Panc1 (cell line): ENCODE data around the gene MX1. TPM values are rescaled to one million over a fixed set of nuclear protein-coding genes. Genes with fewer than 3 reads are reported as not detected.

Experiments
- ATAC-seq: fragments of 200-7000 bp; cut with Tn5 transposase; 2 replicates; pipeline ENCODE4 v1.9.1; 2020; ENCODE audit warnings: mild to moderate bottlenecking, moderate library complexity
- BruUV-seq: library from RNA; stranded (reverse); fragments of 400-500 nt; replicated peaks from 2 replicates; lab custom pipeline; 2021; lab: Mats Ljungman, UMichigan
- CTCF ChIA-PET: fragments of 300-600 bp; sonication (Branson Sonifier 250); formaldehyde crosslinking; loops from one replicate; lab custom pipeline; 2022; ENCODE audit warnings: antibody characterized with exemption; lab: Charles Lee
- POLR2A ChIA-PET: fragments of 300-600 bp; sonication (Branson Sonifier 250); formaldehyde crosslinking; loops from one replicate; lab custom pipeline; 2022; ENCODE audit warnings: antibody characterized with exemption; lab: Charles Lee
- DNase-seq: peaks from one replicate; pipeline ENCODE4 v3.0.0-alpha.2; 2010; ENCODE audit warnings: low read depth, low spot score
- H3K27ac ChIP-seq: 2 replicates; pipeline ENCODE4 v1.5.1; 2011; ENCODE audit warnings: mild to moderate bottlenecking, low read length, inconsistent platforms
- H3K27me3 ChIP-seq: fragments of 200-500 bp; sonication (Bioruptor generic); 2 replicates; pipeline ENCODE4 v1.6.0; 2014; ENCODE audit warnings: low read length, inconsistent platforms; ENCODE audit not compliant: control insufficient read depth, insufficient read depth
- H3K36me3 ChIP-seq: fragments of 200-500 bp; sonication (Bioruptor generic); 2 replicates; pipeline ENCODE4 v1.5.1; 2014; ENCODE audit warnings: inconsistent platforms, mild to moderate bottlenecking, low read length, moderate library complexity; ENCODE audit not compliant: control insufficient read depth, insufficient read depth
- H3K4me1 ChIP-seq: 2 replicates; pipeline ENCODE4 v1.5.1; 2011; ENCODE audit warnings: inconsistent platforms, mild to moderate bottlenecking, low read length, moderate library complexity; ENCODE audit not compliant: control insufficient read depth, insufficient read depth
- H3K4me3 ChIP-seq, 2 experiments: 2 replicates each; pipeline ENCODE4 v1.5.1; 2011 to 2012; ENCODE audit warnings: low read depth in 2 of 2, low read length in 2 of 2, mild to moderate bottlenecking in 2 of 2, inconsistent platforms in 1 of 2, moderate library complexity in 1 of 2
- H3K9me3 ChIP-seq: fragments of 200-500 bp; sonication (Bioruptor generic); 2 replicates; pipeline ENCODE4 v1.5.1; 2014; ENCODE audit warnings: low read depth, mild to moderate bottlenecking, inconsistent platforms, low read length, moderate library complexity; ENCODE audit not compliant: control insufficient read depth, insufficient read depth
- CTCF ChIP-seq: fragments of 450-650 bp; IDR thresholded peaks from 2 replicates; pipeline ENCODE4 v1.5.1; 2017; ENCODE audit warnings: mild to moderate bottlenecking
- POLR2AphosphoS5 ChIP-seq: IDR thresholded peaks from 2 replicates; pipeline ENCODE4 v1.6.1; 2012; ENCODE audit warnings: mild to moderate bottlenecking, low read depth, low read length, moderate library complexity
- REST ChIP-seq, 2 experiments: IDR thresholded peaks; 2 replicates each; pipeline ENCODE4 v1.6.1; 2011 to 2012; ENCODE audit warnings: low read depth in 2 of 2, control low read depth in 1 of 2, low read length in 1 of 2, mild to moderate bottlenecking in 1 of 2, moderate library complexity in 1 of 2; ENCODE audit not compliant: insufficient read depth in 1 of 2
- SIN3A ChIP-seq: IDR thresholded peaks from 2 replicates; pipeline ENCODE4 v1.6.1; 2012; ENCODE audit warnings: low read depth, mild to moderate bottlenecking, low read length, moderate library complexity, borderline replicate concordance; ENCODE audit not compliant: insufficient read depth
- TCF7L2 ChIP-seq: IDR thresholded peaks from 2 replicates; pipeline ENCODE4 v1.6.1; 2011; ENCODE audit warnings: mild to moderate bottlenecking, low read depth, low read length, inconsistent platforms
- in situ Hi-C: cut with HindIII; loops from 2 replicates; pipeline ENCODE4 v1.10.0; 2016; ENCODE audit warnings: low sequenced_read_pairs, low pct_unique_long_range_greater_than_20kb
- intact Hi-C: fragments of 100-400 bp; cut with micrococcal nuclease; formaldehyde crosslinking; loops from one replicate; pipeline ENCODE4 v1.10.0; 2022; ENCODE audit not compliant: unreplicated experiment
- total RNA-seq: library from RNA; stranded (reverse); gene quantifications from one replicate; pipeline ENCODE4 v1.2.1, GENCODE V29; 2021; ENCODE audit not compliant: unreplicated experiment

The MX1 gene
- total RNA-seq, 1 experiment from 2014 or later, result 7.8 TPM

- Histone ChIP-seq H3K27ac (no peak overlapping the region), H3K27me3 (no peaks in the 10 kb centered on the region), H3K9me3 (no peaks in the 10 kb centered on the region), H3K36me3 (no peaks in the 10 kb centered on the region), H3K4me1 (no peaks in the 10 kb centered on the region), H3K4me3 (no peak overlapping the region)
- POLR2A ChIA-PET, result no interaction called here
- intact Hi-C loops, result no loop called here
- DNase-seq, result no peak
- ATAC-seq, result no peak
- in situ Hi-C loops, result no loop called here
- BruUV-seq, result no TSS peak
- no peak for TF ChIP-seq CTCF
- TF ChIP-seq TCF7L2, result no peak
- TF ChIP-seq SIN3A, result no peak
- TF ChIP-seq REST (IDR thresholded peaks at IDR 0.05; ENCODE audit: insufficient read depth in 1 of 2, low read depth in 2 of 2, low read length in 1 of 2), result no peak
- no peak for TF ChIP-seq POLR2AphosphoS5
- CTCF ChIA-PET, result no interaction called here
These were observed 2.3 kb downstream of the MX1 start for GRCh38 chr21:41428311-41428710.

- BruUV-seq, result no TSS peak
- TF ChIP-seq CTCF (no peak), REST (IDR thresholded peaks at IDR 0.05; ENCODE audit: insufficient read depth in 1 of 2, low read depth in 2 of 2, low read length in 1 of 2) (no peak), POLR2AphosphoS5 (no peak), SIN3A (no peak), TCF7L2 (no peak)
- ChIA-PET POLR2A (no interaction called here), CTCF (no interaction called here)
- H3K4me3 ChIP-seq, result no peak overlapping the region
- in situ Hi-C loops, result no loop called here
- H3K4me1 ChIP-seq, result no peaks in the 10 kb centered on the region
- H3K27ac ChIP-seq, result no peak overlapping the region
- no peaks in the 10 kb centered on the region for H3K27me3 ChIP-seq
- ATAC-seq (no peak), DNase-seq (no peak)
- no peaks in the 10 kb centered on the region for H3K9me3 ChIP-seq
- intact Hi-C loops, result no loop called here
- H3K36me3 ChIP-seq, result no peaks in the 10 kb centered on the region
These were observed 2.8 kb downstream of the MX1 start for GRCh38 chr21:41428847-41429246.
